ENCODE measurements around the gene CYTIP. TPM values are rescaled to one million over a fixed set of nuclear protein-coding genes. Genes with fewer than 3 reads are reported as not detected.

The CYTIP gene
- total and polyA plus RNA-seq, 2 of the 4 experiments (the other 2 are of a cell fraction), result not detected

DNA sequence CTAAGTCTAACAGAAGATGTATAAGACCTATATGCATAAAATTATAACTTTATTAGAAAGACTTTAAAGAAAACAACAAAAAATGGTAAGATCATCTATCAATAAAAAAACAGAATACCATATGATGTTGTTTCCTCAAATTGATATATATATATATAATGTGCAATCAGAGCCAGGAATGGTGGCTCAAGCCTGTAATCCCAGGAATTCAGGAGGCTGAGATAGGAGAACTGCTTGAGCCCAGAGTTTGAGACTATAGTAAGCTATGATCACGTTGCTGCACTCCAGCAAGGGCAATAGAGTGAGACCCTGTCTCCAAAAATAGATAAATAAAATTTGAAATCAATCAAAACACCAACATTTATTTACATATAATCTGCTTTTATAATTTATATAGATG is 19.5 kb downstream of the CYTIP start:
- no peak overlapping the region for H3K18ac ChIP-seq (ENCODE audit: low read depth, low read length)
- H2AFZ ChIP-seq (replicated peaks; ENCODE audit: low read length, poor library complexity), result no peak overlapping the region
- intact Hi-C loops (cut with micrococcal nuclease) (no loop called here), dilution Hi-C loops (cut with HindIII; ENCODE audit: low sequenced_read_pairs, unreplicated experiment) (no loop called here), in situ Hi-C loops (cut with MboI; ENCODE audit: low sequenced_read_pairs) (no loop called here)
- no peak overlapping the region for H4K5ac ChIP-seq (ENCODE audit: low read depth, low read length)
- H3K9me1 ChIP-seq (ENCODE audit: insufficient read depth, low read length), result no peaks in the 10 kb centered on the region
- no CpG with 5 or more reads among the region's 1 CpG for WGBS, 2 experiments (ENCODE audit: extremely low coverage in 2 of 2, insufficient read length in 1 of 2)
- H3K9ac ChIP-seq (ENCODE audit: low read depth, low read length), result no peak overlapping the region
- no peak overlapping the region for H2BK120ac ChIP-seq (ENCODE audit: low read depth, low read length)
- no TSS peak for BruUV-seq (replicated peaks)
- no peak overlapping the region for H2AK9ac ChIP-seq (replicated peaks; ENCODE audit: low read depth, low read length, poor library complexity)
- H3K4me2 ChIP-seq (ENCODE audit: low read depth, low read length), result no peak overlapping the region
- no peaks in the 10 kb centered on the region for H3K36me3 ChIP-seq (ENCODE audit: control insufficient read depth, insufficient read depth, low read length)
- TF ChIP-seq FOS (IDR thresholded peaks at IDR 0.05; ENCODE audit: low read depth, low read length) (no peak), POLR2A (IDR thresholded peaks at IDR 0.05; ENCODE audit: low read depth, low read length) (no peak), MXI1 (IDR thresholded peaks at IDR 0.05; ENCODE audit: borderline replicate concordance, low read depth, low read length) (no peak), NFE2L2 (IDR thresholded peaks at IDR 0.05; ENCODE audit: low read depth, low read length) (no peak), CEBPB (IDR thresholded peaks at IDR 0.05; ENCODE audit: low read depth, low read length) (no peak), SMC3 (IDR thresholded peaks at IDR 0.05; ENCODE audit: low read depth, low read length) (no peak), MAZ (IDR thresholded peaks at IDR 0.05; ENCODE audit: borderline replicate concordance, low read depth, low read length) (no peak), CHD1 (IDR thresholded peaks at IDR 0.05; ENCODE audit: low read depth, low read length) (no peak), RAD21 (IDR thresholded peaks at IDR 0.05; ENCODE audit: low read length) (no peak)
- TF ChIP-seq, protein P1, sequence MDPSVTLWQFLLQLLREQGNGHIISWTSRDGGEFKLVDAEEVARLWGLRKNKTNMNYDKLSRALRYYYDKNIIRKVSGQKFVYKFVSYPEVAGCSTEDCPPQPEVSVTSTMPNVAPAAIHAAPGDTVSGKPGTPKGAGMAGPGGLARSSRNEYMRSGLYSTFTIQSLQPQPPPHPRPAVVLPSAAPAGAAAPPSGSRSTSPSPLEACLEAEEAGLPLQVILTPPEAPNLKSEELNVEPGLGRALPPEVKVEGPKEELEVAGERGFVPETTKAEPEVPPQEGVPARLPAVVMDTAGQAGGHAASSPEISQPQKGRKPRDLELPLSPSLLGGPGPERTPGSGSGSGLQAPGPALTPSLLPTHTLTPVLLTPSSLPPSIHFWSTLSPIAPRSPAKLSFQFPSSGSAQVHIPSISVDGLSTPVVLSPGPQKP (IDR thresholded peaks at IDR 0.05; ENCODE audit: borderline replicate concordance, low read depth, low read length), result no peak
- TF ChIP-seq, protein P2, sequence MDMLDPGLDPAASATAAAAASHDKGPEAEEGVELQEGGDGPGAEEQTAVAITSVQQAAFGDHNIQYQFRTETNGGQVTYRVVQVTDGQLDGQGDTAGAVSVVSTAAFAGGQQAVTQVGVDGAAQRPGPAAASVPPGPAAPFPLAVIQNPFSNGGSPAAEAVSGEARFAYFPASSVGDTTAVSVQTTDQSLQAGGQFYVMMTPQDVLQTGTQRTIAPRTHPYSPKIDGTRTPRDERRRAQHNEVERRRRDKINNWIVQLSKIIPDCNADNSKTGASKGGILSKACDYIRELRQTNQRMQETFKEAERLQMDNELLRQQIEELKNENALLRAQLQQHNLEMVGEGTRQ (IDR thresholded peaks at IDR 0.05; ENCODE audit: low read depth, low read length), result no peak
- no peak overlapping the region for H3K4ac ChIP-seq (ENCODE audit: low read depth, low read length)
- H3K79me1 ChIP-seq (ENCODE audit: low read depth in 1 of 2, low read length in 2 of 2), result no peaks in the 10 kb centered on the region
- no peak overlapping the region for H3K14ac ChIP-seq (replicated peaks; ENCODE audit: low read depth, low read length)
- no peaks in the 10 kb centered on the region for H3K4me1 ChIP-seq (ENCODE audit: control insufficient read depth, insufficient read depth, low read length)
- no peak overlapping the region for H3K23ac ChIP-seq (ENCODE audit: low read depth, low read length)
- H4K91ac ChIP-seq (ENCODE audit: insufficient read depth, low read depth, low read length), result no peak overlapping the region
- H3K56ac ChIP-seq (ENCODE audit: extremely low read depth, insufficient read depth, low read length), result no peak overlapping the region
- no peak for ATAC-seq (ENCODE audit: low read depth)
- H2BK15ac ChIP-seq (ENCODE audit: low read depth, low read length), result no peak overlapping the region
- H2BK5ac ChIP-seq (ENCODE audit: low read depth, low read length, poor library complexity, severe bottlenecking), result no peak overlapping the region
- no peak overlapping the region for H4K8ac ChIP-seq (ENCODE audit: low read depth in 2 of 2, low read length in 2 of 2)
- DNase-seq, result no peak
- H3K9me3 ChIP-seq (ENCODE audit: control insufficient read depth, insufficient read depth, low read length), result no peaks in the 10 kb centered on the region
- no peak overlapping the region for H2BK20ac ChIP-seq (ENCODE audit: low read depth, low read length)
- ChIA-PET CTCF (no interaction called here), POLR2A (ENCODE audit: unreplicated experiment) (no interaction called here)
- H4K20me1 ChIP-seq (ENCODE audit: insufficient read depth, low read length), result no peaks in the 10 kb centered on the region
- no peak overlapping the region for H3K27ac ChIP-seq (ENCODE audit: insufficient read depth, low read length)
- no peak overlapping the region for H2AK5ac ChIP-seq (ENCODE audit: low read depth, low read length)
- no peak overlapping the region for H3K4me3 ChIP-seq (ENCODE audit: insufficient read depth, low read depth, low read length)
- H3K27me3 ChIP-seq (ENCODE audit: control insufficient read depth, insufficient read depth, low read length), result no peaks in the 10 kb centered on the region
